ENCODE data around the gene SNX33.
"Not testable (repeated sequence)": the region's sequence is repeated elsewhere in the genome, so short reads cannot be mapped to it uniquely, and the experiment has no call there.

The SNX33 gene

GRCh38 chr15:75675579-75676404 lies 28.1 kb downstream of the SNX33 start:
- H3K27ac Mint-ChIP-seq, result no peak overlapping the region
- no peaks in the 10 kb centered on the region for H3K9me3 Mint-ChIP-seq
- no peaks in the 10 kb centered on the region for H3K4me1 Mint-ChIP-seq (ENCODE audit: low read depth in 2 of 2)
- H3K27me3 Mint-ChIP-seq, result no peaks in the 10 kb centered on the region
- peaks cover 3% of the 10 kb centered on the region for H3K36me3 Mint-ChIP-seq (ENCODE audit: insufficient read depth)
- ATAC-seq (replicated peaks) (no peak), DNase-seq (no peak)
- no peak overlapping the region for H3K4me3 Mint-ChIP-seq

GRCh38 chr15:75676688-75677464 lies 29.2 kb downstream of the SNX33 start:
- Mint-ChIP-seq H3K27ac (no peak overlapping the region), H3K36me3 (ENCODE audit: insufficient read depth) (peaks cover 3% of the 10 kb centered on the region)

GRCh38 chr15:75677465-75678323 lies 30.0 kb downstream of the SNX33 start:
- no peaks in the 10 kb centered on the region for H3K27me3 Mint-ChIP-seq
- no peak for DNase-seq
- H3K9me3 Mint-ChIP-seq, result no peaks in the 10 kb centered on the region
- H3K27ac Mint-ChIP-seq, result no peak overlapping the region
- ATAC-seq (replicated peaks), result no peak
- H3K4me1 Mint-ChIP-seq (ENCODE audit: low read depth in 2 of 2), result no peaks in the 10 kb centered on the region
- no peak overlapping the region for H3K4me3 Mint-ChIP-seq
- H3K36me3 Mint-ChIP-seq (ENCODE audit: insufficient read depth), result peaks cover 3% of the 10 kb centered on the region

More at GRCh38 chr15:75676688-75677464, 29.2 kb downstream of the SNX33 start:
- Mint-ChIP-seq H3K9me3 (no peaks in the 10 kb centered on the region), H3K27me3 (no peaks in the 10 kb centered on the region), H3K4me3 (no peak overlapping the region), H3K4me1 (ENCODE audit: low read depth in 2 of 2) (no peaks in the 10 kb centered on the region)
- DNase-seq (no peak), ATAC-seq (replicated peaks) (no peak)

GRCh38 chr15:75678324-75678690 lies 30.6 kb downstream of the SNX33 start:
- not testable (repeated sequence) for H3K27me3 Mint-ChIP-seq; DNase-seq; H3K36me3 Mint-ChIP-seq (ENCODE audit: insufficient read depth); H3K4me3 Mint-ChIP-seq; H3K27ac Mint-ChIP-seq; H3K9me3 Mint-ChIP-seq; ATAC-seq (replicated peaks); H3K4me1 Mint-ChIP-seq (ENCODE audit: low read depth in 2 of 2)

- ATAC-seq (replicated peaks) (no peak), DNase-seq (no peak)
- peaks cover 3% of the 10 kb centered on the region for H3K36me3 Mint-ChIP-seq (ENCODE audit: insufficient read depth)
- H3K27me3 Mint-ChIP-seq, result no peaks in the 10 kb centered on the region
- no peak overlapping the region for H3K27ac Mint-ChIP-seq
- H3K4me3 Mint-ChIP-seq, result no peak overlapping the region
- no peaks in the 10 kb centered on the region for H3K4me1 Mint-ChIP-seq (ENCODE audit: low read depth in 2 of 2)
- no peaks in the 10 kb centered on the region for H3K9me3 Mint-ChIP-seq
Observed at GRCh38 chr15:75680007-75680789, 32.5 kb downstream of the SNX33 start.

GRCh38 chr15:75682181-75683135 lies 34.7 kb downstream of the SNX33 start:
- ATAC-seq (replicated peaks) (no peak), DNase-seq (no peak)
- Mint-ChIP-seq H3K36me3 (ENCODE audit: insufficient read depth) (no peaks in the 10 kb centered on the region), H3K27me3 (no peaks in the 10 kb centered on the region), H3K4me3 (no peak overlapping the region), H3K27ac (peak overlapping the region in 1 of 2 donors; percentile 53), H3K9me3 (no peaks in the 10 kb centered on the region), H3K4me1 (ENCODE audit: low read depth in 2 of 2) (peaks cover 0 to 2% of the 10 kb centered on the region in 2 donors)

- H3K9me3 Mint-ChIP-seq; H3K27me3 Mint-ChIP-seq; H3K36me3 Mint-ChIP-seq (ENCODE audit: insufficient read depth); H3K4me1 Mint-ChIP-seq (ENCODE audit: low read depth in 2 of 2); H3K27ac Mint-ChIP-seq; H3K4me3 Mint-ChIP-seq: not testable (repeated sequence)
- peak; percentile 56 to 61 (median 59) for DNase-seq
- ATAC-seq (replicated peaks), result peak; percentile 83
Observed at GRCh38 chr15:75683646-75684312, 36.1 kb downstream of the SNX33 start.

GRCh38 chr15:75684648-75685047 lies 36.9 kb downstream of the SNX33 start:
- peaks cover 7 to 10% of the 10 kb centered on the region in 2 donors for H3K27me3 Mint-ChIP-seq
- H3K4me1 Mint-ChIP-seq (ENCODE audit: low read depth in 2 of 2), result peaks cover 0 to 2% of the 10 kb centered on the region in 2 donors
- ATAC-seq (replicated peaks) (no peak), DNase-seq (no peak)
- H3K4me3 Mint-ChIP-seq, result no peak overlapping the region
- H3K36me3 Mint-ChIP-seq (ENCODE audit: insufficient read depth), result no peaks in the 10 kb centered on the region
- no peaks in the 10 kb centered on the region for H3K9me3 Mint-ChIP-seq
- no peak overlapping the region for H3K27ac Mint-ChIP-seq

- H3K9me3 Mint-ChIP-seq, result no peaks in the 10 kb centered on the region
- no peak overlapping the region for H3K27ac Mint-ChIP-seq
- no peaks in the 10 kb centered on the region for H3K36me3 Mint-ChIP-seq (ENCODE audit: insufficient read depth)
- peaks cover 0 to 2% of the 10 kb centered on the region in 2 donors for H3K4me1 Mint-ChIP-seq (ENCODE audit: low read depth in 2 of 2)
- DNase-seq, result no peak
- peaks cover 7 to 10% of the 10 kb centered on the region in 2 donors for H3K27me3 Mint-ChIP-seq
- ATAC-seq (replicated peaks), result no peak
- H3K4me3 Mint-ChIP-seq, result no peak overlapping the region
Observed at GRCh38 chr15:75685195-75685594, 37.5 kb downstream of the SNX33 start.

GRCh38 chr15:75686212-75686642 lies 38.5 kb downstream of the SNX33 start:
- DNase-seq (peak; percentile 71 to 77 (median 71)), ATAC-seq (replicated peaks) (peak; percentile 85)
- not testable (repeated sequence) for H3K27me3 Mint-ChIP-seq; H3K27ac Mint-ChIP-seq; H3K9me3 Mint-ChIP-seq; H3K4me1 Mint-ChIP-seq (ENCODE audit: low read depth in 2 of 2); H3K36me3 Mint-ChIP-seq (ENCODE audit: insufficient read depth); H3K4me3 Mint-ChIP-seq

GRCh38 chr15:75687486-75688277 lies 40.0 kb downstream of the SNX33 start:
- no peak for ATAC-seq (replicated peaks)
- H3K36me3 Mint-ChIP-seq (ENCODE audit: insufficient read depth), result no peaks in the 10 kb centered on the region
- no peak overlapping the region for H3K27ac Mint-ChIP-seq
- H3K4me1 Mint-ChIP-seq (ENCODE audit: low read depth in 2 of 2), result peaks cover 0 to 4% of the 10 kb centered on the region in 2 donors
- peaks cover 14 to 17% of the 10 kb centered on the region in 2 donors for H3K27me3 Mint-ChIP-seq
- no peaks in the 10 kb centered on the region for H3K9me3 Mint-ChIP-seq
- no peak for DNase-seq
- H3K4me3 Mint-ChIP-seq, result no peak overlapping the region

All from effector memory CD8-positive, alpha-beta T cell (primary cell).